HEK293 (cell line): ENCODE measurements around the gene IDH3B.

Source experiments
- SETDB1 ChIP-seq: IDR thresholded peaks from one replicate; pipeline ENCODE4 v1.6.1; 2017; ENCODE audit warnings: mild to moderate bottlenecking, low read length, moderate library complexity, mixed read lengths; ENCODE audit not compliant: insufficient read length
- ZBTB1 ChIP-seq: fragments of 450-650 bp; formaldehyde crosslinking; IDR thresholded peaks from 2 replicates; pipeline ENCODE4 v1.5.1; 2016; ENCODE audit warnings: missing biosample characterization, missing genetic modification characterization
- ZNF114 ChIP-seq: fragments of 450-650 bp; formaldehyde crosslinking; IDR thresholded peaks from 2 replicates; pipeline ENCODE4 v1.5.0; 2017; ENCODE audit warnings: missing biosample characterization, missing genetic modification characterization
- ZNF138 ChIP-seq: fragments of 450-650 bp; formaldehyde crosslinking; IDR thresholded peaks from 2 replicates; pipeline ENCODE4 v1.5.1; 2016; ENCODE audit warnings: missing biosample characterization, missing genetic modification characterization, borderline replicate concordance
- ZNF239 ChIP-seq: fragments of 450-650 bp; formaldehyde crosslinking; IDR thresholded peaks from 2 replicates; pipeline ENCODE4 v1.5.1; 2016; ENCODE audit warnings: missing biosample characterization, missing genetic modification characterization
- ZNF24 ChIP-seq: fragments of 450-650 bp; formaldehyde crosslinking; IDR thresholded peaks from 2 replicates; pipeline ENCODE4 v1.5.1; 2016; ENCODE audit warnings: missing biosample characterization, missing genetic modification characterization
- ZNF341 ChIP-seq: fragments of 450-650 bp; formaldehyde crosslinking; IDR thresholded peaks from 2 replicates; pipeline ENCODE4; 2016; ENCODE audit warnings: low read depth, missing biosample characterization, missing genetic modification characterization
- ZNF423 ChIP-seq: fragments of 450-650 bp; formaldehyde crosslinking; IDR thresholded peaks from 2 replicates; pipeline ENCODE4 v1.5.1; 2016; ENCODE audit warnings: missing biosample characterization, missing genetic modification characterization
- ZNF473 ChIP-seq: fragments of 450-650 bp; formaldehyde crosslinking; IDR thresholded peaks from 2 replicates; pipeline ENCODE4 v1.5.1; 2017; ENCODE audit warnings: missing biosample characterization, missing genetic modification characterization
- ZSCAN18 ChIP-seq: fragments of 450-650 bp; formaldehyde crosslinking; IDR thresholded peaks from 2 replicates; pipeline ENCODE4 v1.5.1; 2016; ENCODE audit warnings: missing biosample characterization, missing genetic modification characterization
- TF ChIP-seq, protein P1 (sequence below): fragments of 450-650 bp; formaldehyde crosslinking; IDR thresholded peaks from 2 replicates; pipeline ENCODE4 v1.5.1; 2016; ENCODE audit warnings: missing biosample characterization, missing genetic modification characterization
- TF ChIP-seq, protein P2 (sequence below): fragments of 450-650 bp; formaldehyde crosslinking; IDR thresholded peaks from 2 replicates; pipeline ENCODE4 v1.5.1; 2016; ENCODE audit warnings: missing biosample characterization, missing genetic modification characterization

GRCh38 chr20:2657241-2657640 is 6.8 kb downstream of the IDH3B start:
- no peak for TF ChIP-seq ZNF138
- TF ChIP-seq, protein P1, sequence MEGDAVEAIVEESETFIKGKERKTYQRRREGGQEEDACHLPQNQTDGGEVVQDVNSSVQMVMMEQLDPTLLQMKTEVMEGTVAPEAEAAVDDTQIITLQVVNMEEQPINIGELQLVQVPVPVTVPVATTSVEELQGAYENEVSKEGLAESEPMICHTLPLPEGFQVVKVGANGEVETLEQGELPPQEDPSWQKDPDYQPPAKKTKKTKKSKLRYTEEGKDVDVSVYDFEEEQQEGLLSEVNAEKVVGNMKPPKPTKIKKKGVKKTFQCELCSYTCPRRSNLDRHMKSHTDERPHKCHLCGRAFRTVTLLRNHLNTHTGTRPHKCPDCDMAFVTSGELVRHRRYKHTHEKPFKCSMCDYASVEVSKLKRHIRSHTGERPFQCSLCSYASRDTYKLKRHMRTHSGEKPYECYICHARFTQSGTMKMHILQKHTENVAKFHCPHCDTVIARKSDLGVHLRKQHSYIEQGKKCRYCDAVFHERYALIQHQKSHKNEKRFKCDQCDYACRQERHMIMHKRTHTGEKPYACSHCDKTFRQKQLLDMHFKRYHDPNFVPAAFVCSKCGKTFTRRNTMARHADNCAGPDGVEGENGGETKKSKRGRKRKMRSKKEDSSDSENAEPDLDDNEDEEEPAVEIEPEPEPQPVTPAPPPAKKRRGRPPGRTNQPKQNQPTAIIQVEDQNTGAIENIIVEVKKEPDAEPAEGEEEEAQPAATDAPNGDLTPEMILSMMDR = no peak
- TF ChIP-seq SETDB1 = no peak
- TF ChIP-seq, protein P2, sequence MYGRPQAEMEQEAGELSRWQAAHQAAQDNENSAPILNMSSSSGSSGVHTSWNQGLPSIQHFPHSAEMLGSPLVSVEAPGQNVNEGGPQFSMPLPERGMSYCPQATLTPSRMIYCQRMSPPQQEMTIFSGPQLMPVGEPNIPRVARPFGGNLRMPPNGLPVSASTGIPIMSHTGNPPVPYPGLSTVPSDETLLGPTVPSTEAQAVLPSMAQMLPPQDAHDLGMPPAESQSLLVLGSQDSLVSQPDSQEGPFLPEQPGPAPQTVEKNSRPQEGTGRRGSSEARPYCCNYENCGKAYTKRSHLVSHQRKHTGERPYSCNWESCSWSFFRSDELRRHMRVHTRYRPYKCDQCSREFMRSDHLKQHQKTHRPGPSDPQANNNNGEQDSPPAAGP = no peak
- TF ChIP-seq ZBTB1 (tag by site-specific recombination) = no peak
- TF ChIP-seq ZSCAN18 = no peak
- no peak for TF ChIP-seq ZNF423 (tag by site-specific recombination)
- TF ChIP-seq ZNF24 (tag by site-specific recombination) = no peak
- no peak for TF ChIP-seq ZNF239 (tag by site-specific recombination)
- TF ChIP-seq ZNF341 (tag by site-specific recombination) = no peak
- TF ChIP-seq ZNF114 (tag by site-specific recombination) = no peak
- TF ChIP-seq ZNF473 = no peak
